ENCODE results near the gene KLHL42. TPM values are rescaled to one million over a fixed set of nuclear protein-coding genes. Genes with fewer than 3 reads are reported as not detected.
"Not testable (repeated sequence)": the region's sequence is repeated elsewhere in the genome, so short reads cannot be mapped to it uniquely, and the experiment has no call there.

KLHL42 gene
- polyA plus RNA-seq, 10 donors: 10.9 to 19.9 (median 14.1) TPM

DNA sequence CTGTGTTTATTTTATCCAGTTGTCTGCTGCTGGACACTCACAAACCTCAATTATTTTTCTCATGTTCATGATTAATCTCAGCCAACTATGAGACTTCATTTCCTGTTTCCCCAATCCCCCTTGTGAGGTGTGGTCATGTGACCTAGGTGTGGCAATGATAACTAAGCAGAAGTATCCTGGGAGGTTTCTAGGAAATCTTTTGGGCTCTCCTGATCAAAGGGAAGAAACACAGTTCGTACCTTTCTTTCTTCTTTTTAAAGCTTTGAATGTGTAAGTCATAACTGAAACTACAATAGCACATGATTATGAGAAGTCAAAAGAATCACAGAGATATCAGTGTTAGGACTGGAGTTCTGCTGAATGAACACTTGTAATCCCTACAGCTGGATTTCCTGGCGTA, 34.4 kb downstream of the KLHL42 start:
- no peak for DNase-seq

DNA sequence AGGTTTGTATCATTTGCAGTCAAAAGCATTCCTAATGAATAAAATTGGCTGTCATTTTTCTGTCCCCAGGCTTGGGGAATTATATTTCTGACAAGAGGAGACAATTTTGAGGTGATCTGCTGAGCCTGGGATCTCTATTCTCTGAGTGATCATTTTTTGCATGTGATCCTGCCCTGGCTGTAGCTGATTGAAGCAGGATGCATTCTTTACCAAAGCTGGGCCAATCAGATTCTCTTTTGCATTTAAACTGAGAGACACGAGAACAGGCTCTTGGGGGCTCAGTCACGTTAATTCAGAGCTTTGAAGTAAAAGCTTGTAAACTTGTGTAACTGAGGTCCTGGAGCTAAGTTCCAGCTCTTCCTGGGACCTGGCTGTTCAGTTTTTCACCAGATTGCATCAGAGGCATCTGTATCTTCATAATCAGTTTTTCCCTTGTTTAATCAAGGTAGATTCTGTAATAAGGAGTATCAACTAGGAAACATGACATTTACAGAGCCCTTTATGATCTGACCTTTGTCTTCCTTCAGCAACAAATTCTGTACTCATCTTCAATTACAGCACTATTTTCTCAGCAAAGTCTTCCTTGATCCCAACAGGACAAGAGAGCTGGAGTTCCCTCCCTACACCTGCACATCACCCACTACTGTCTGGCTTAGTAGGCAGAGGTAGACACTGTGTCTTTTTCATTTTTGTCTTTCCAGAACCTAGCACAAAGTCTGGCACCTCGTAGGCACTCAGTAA, 35.0 kb downstream of the KLHL42 start:
- DNase-seq: no peak

DNA sequence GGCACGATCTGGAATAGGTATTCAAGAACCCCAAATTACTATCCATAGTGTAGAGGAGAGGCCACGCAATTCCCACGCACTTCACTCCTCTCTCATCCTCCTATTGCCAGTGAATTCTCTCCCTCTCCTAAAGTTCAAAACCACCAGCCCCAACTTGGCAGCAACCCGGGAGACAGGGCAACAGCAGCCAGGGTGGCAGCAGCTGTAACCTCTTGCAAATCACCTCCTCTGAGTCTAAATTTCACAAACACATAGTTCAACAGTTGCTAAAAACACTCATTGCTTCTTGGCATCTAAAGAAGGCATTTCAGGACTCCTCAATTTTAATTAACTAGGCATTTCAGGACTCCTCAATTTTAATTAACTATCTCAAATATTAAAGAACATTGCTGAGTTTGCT, 37.7 kb downstream of the KLHL42 start:
- peak in 1 of 3 donors; percentile 13 for DNase-seq

DNA sequence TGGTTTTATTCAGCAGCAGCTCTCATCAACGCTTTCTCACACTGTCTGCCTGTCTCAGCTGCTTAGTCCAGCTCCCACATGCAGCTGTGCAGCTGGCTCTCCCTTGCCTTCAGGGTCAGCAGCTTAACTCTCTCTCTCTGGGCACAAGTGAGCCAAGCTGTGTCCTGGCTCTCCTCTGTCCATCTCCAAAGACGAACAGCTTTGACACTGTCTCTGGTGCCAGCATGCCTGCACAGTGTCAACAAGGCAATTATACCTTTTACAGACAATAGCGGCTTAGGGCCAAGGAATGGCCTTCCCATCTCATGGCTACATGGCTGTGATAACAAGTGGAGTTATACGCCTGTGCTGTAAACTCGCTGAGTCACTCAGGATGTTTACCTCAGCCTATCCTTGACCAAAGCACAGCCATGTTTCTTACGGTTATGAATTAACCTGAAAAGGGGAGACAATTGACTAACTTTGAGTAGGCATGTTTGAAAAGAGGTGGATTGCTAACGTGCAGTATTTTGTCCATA, 38.4 kb downstream of the KLHL42 start:
- DNase-seq: peak; percentile 23 to 55 (median 28)

DNA sequence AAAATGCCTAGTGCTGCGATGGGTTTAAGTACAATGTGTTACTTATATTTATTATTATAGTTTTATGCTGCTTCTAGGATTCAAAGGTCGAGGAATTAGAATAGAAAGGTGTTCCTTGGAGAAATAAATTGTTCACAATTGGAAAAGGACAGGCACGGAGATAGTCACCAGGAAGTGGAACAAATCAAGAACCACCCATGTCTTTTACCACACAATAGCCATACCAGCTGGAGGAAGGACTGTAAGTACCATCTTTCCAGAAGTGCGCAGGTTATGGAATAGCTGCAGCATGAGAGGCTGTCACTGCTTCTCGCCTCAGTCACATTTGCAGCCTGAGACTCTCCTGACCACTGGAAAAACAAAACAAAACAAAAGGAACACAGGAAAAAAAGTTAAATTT, 40.5 kb downstream of the KLHL42 start:
- DNase-seq: no peak

DNA sequence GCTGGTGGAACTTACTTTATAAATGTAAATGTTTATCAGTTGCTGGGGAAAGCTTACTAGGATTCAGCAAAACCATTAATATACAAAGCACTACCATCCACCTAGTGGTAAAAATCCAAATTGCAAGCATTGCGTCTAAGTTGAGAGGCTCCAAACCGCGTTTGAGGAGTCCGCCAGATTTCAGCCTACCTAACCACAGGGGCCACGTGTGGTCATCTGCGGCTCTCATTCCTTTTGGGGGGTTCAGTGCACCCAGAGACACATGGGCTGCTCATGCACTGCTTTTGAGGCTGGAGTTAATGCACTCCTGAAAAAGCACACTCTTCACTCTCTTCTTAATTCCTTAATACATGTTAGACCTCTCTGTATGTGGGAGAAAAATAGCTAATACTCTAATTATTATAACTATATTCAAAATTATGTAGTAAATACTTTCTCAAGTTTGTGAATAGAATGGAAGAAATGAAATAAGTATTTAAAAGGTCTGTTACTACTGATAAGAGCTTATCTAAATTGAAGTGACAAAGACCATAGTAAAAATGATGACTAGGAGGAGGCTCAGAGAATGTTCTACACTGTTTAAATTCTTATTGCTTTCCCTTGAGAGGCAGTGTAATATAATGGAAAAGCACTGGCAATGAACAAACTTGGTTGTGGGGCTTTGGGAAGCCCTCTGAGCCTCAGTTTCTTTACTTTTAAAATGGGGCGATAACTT, 41.4 kb downstream of the KLHL42 start:
- DNase-seq: peak; percentile 70 to 85 (median 73)

DNA sequence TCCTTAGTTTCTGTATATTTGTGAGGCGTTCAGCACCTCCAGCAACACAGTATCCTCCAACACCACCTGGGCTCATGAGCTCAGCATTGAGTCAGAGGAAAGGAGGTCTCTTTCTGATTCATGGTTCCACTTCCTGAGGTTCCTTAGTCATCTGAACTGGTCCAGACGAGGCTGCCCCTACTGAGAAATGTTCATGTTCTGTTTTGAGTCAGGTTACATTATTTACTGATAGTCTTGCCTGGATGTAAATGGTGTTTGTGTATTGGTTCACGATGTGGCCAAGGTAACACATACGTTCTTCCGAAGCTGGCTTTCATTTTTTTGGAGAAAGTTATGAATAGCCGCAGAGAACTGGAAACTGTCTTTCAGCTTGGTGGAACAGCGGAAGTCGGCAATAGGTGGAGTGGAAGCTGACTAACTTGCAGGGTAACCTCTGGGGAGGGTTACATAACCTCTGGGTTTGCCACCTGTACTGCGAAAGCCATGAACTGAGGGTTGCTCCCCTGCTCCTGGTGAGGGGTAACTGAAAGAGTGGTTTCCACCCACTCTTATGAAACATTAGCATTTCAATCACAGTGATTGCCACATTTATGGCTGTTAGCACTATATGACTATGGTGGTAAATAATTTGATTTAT, 42.2 kb downstream of the KLHL42 start:
- DNase-seq: peak in 1 of 3 donors; percentile 43

DNA sequence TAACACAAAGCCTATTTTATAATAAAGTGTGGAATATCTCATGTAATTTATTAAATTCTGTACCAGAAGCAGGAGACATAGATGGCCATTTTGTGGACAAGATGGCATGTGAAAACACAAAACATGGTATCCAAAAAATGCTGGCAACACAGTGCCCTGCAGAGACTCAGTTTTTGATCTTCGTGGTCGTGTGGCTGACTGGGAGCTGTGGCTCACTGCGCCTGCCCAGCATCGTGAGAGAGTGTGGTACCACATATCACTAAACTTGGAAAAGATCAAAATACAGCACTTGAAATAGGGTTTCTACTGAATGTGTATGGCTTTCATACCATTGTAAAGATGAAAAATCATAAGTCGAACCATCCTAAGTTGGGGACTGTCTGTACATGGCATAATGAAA, 43.0 kb downstream of the KLHL42 start:
- DNase-seq: no peak

DNA sequence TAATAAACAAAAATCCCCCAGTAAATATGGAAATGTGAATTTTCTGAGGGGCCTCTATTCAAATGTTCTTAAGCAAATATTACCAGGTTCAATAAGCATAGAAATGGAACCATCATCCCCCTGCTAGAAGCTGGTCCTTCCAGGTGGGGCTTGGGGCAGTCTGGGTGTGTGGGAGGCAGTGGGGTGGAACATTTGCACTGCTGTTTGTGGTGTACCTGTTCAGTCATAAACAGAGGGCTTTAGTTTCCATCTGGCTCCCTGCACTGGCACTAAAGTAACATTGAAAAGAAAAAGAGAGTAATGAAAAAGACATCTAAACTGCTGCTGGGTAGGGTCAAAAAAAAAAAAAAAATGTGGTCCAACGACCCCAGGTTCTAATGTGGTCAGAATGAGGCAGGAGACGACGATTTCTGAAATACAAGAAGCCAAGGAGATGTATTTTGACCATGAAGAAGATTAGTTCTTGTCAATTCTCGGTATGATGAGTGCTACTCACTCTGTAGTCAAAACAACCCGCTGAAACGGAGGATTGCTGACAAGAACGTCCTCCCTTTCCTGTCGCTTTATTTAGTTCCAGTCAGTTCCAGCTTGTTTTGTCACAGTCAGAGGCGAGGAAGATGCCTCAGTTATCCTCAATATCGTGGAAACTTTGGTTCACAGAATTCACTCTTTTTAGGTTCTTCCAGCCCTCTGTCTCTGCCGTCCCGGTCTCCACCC, 44.3 kb downstream of the KLHL42 start:
- DNase-seq: no peak

DNA sequence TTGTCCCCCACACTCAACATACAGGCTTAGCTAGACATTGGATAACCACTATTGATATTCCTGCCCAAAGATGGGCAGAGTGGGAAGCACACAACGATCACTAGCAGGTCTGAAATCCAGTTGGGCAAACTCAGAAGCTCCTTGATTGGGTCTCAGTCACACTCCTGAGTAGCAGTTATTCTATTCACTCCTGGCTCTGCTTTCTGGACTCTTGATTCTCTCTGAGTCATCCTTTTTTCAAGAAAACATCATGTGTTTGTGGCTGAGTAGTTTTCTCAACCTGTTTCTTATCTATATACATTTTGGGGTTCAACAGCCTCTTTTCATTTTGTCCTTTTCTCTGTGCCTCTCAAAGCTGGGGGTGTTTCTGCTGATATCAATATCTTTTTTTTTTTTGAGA, 46.0 kb downstream of the KLHL42 start:
- DNase-seq: no peak

DNA sequence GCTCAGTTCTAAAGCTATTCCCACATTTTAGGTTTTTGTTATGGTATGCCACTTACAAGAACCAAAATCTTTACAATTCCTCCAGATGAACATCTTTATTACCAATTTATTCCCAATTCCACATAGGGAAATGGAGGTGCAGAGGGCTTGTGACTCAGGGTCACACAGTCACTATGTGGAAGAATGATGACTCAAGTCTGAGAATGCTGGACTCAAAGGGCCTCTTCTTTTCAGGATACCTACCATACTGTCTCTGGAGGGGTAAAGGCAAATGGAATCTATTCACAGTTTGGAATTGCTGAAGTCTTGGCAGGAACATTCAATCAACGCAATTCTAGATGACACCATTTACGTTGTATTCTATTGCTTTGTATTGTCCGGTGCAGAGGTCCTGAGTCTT, 48.2 kb downstream of the KLHL42 start:
- no peak for DNase-seq

DNA sequence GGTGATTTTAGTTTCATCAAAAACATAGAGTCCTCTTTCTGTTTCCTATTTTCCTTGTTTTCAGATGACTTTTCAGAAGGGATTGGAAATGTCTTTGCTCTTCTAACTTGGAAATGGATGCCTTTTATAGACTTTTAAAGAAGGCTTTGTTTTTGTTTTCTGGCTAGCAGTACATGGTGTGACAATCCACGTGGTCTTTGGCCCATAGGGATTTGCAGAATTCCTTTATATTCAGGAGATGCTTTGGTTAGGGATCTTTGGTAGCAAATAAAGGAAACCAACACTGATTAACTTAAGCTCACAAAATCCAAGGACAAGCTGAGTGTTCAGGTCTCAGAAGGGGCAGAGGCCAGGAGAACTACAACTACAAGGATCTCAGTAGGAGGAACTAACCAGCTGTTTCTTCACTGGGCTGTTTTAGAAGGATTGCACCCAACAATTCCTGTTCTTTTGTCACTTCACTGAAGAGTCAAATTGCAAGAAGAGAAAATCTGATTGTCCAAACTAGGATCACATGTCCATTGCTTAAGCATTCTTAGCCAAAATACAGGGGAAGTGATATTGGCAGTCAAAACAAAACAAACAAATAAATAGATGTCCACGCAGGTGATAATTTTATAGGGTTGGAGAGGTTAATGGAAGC, 58.6 kb downstream of the KLHL42 start:
- no peak for DNase-seq

DNA sequence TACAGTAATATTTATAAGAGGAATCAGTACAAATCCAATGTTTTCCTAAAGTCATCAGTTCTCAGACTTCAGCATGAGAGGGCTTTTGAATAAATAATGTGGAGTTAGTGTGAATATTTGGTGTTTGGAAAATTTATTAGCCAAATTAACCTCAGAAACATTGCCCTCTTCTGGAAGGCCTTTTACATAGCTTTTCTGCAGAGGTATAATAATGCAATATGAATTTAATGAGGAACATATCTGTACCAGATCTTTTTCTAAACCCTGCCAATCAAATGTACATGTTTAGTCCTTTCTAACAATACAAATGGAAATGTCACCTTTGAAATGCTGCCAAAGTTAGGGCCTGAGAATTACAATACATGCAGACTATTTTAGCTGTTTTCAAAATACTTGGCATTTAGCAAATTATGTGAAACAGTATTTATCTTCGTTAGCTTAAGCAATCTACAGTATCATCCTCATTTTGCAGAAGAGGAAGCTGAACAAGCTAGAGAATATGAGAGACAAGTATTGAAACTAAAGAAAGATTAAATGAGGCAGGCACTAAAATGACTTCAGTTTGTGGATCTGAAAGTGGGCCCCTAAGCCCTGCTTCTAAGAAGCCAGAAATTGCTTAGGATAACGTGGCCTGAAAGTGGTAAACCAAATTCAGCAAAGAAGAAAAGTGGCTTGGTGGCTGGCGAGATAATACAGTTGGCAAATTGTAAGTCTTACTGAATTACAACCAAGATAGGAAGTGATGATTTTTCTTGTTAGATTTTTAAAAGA, 60.4 kb downstream of the KLHL42 start:
- no peak for DNase-seq

DNA sequence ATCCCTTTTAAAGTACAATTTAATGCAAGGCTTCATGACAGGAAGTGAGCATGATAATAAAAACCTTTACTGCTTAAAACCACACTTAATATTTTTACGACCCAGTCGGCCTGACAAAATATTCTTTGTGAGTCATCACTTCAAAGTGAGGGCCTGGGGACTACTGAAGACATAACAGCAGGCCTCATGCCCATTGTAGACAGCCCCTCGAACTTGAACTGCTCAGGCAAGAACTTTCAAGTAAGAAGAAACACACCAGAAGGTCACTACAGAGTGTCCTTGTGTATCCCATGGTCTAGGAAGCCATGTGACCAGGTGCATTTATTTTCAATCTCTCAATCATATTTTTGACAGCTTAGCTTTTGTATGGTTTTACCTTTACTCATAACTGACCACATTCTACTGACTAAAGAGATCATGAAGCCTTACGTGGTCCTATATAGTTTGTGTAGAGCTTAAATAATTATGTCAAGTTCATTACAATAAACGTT, 61.4 kb downstream of the KLHL42 start:
- no peak for DNase-seq

DNA sequence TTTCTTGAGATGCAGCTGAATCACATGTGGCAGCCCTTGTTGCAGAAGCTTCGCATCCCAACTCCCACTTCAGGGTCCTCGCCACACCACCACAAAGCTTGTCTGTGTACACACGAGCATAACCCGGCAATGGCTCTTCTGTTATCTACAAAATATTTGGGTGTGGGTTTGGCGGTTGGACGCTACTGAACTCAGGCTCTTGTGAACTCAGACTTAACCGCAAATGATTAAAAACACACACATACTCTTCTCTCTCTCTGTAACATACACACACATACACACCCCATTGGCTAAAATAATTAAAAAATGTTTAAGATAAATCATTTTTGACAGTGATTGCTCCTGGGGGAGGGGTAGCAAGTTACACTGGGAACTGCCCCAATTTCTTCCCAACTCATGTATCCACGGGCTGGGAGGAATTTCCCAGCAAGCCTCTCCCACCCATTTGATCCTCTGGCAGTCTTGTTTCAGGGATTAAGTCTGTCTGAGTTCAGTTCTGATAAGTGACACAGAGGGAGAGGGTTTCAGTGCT, 63.7 kb downstream of the KLHL42 start:
- peak; percentile 32 to 92 (median 56) for DNase-seq

DNA sequence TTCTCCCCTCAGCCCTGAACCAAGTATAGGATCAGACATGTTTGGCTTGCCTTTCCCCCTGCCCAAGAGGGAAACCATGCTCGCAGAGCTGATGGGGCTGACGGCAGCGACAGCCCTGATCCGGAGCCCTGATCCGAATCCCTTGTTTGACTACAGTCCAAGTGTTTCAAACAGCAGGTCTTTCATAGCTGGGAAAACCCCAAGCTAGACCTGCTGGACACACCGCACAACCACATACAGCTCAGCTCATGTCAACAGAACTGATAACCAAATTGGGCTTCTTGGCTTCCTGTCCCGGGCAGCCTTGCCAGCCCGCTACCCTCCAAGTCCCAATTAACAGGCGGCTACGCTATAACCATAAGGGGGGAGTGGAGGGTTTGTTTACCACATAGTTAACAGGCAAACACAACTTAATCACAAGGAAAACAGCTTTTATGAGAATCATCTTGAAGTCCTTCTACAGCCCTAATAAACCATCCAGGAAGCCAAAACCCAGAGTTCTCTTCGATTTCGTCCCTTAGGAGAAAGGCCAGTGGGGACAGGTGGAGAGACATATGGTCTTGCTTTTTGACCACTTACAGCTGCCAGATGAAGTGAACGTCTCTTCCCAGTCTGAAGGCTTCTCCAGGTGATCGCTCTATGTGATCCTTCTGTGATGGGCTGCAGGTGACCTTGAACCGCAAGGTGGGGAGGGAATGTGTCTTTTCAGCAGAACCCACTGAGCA, 64.5 kb downstream of the KLHL42 start:
- DNase-seq: peak in 1 of 3 donors; percentile 29

DNA sequence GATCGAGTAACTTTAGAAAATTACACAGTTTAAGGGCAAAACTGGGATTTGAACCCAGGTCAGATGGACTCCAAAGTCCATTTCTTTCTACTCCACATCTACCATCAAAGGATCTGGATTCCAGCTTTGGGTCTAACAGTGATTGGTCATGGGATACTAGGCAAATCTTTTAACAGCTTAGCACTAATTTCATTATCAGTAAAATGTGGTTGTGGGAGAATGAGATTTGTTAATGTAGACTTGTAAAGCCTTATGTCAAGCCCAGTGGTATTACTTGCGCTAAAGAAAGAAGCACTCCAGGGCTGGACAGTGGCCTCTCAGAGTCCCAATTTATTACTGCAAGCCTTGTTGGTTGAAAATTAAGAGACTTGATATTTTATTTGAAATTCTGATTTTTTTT, 65.2 kb downstream of the KLHL42 start:
- DNase-seq: no peak

DNA sequence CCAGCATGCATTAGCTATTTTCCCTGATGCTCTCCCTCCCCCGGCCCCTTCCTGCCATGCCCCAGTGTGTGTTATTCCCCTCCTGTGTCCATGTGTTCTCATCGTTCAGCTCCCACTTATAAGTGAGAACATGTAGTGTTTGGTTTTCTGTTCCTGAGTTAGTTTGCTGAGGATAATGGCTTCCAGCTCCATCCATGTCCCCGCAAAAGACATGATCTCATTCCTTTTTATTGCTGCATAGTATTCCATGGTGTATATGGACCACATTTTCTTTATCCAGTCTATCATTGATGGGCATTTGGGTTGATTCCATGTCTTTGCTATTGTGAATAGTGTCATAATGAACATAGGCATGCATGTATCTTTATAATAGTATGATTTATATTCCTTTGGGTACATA, 65.7 kb downstream of the KLHL42 start:
- DNase-seq: not testable (repeated sequence)

DNA sequence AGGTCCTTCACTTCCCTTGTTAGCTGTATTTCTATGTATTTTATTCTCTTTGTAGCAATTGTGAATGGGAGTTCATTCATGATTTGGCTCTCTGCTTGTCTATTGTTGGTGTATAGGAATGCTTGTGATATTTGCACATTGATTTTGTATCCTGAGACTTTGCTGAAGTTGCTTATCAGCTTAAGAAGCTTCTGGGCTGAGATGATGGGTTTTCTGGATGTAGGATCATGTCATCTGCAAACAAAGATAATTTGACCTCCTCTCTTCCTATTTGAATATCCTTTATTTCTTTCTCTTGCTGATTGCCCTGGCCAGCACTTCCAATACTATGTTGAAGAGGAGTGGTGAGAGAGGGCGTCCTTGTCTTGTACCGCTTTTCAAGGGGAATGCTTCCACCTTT, 67.3 kb downstream of the KLHL42 start:
- DNase-seq: not testable (repeated sequence)

DNA sequence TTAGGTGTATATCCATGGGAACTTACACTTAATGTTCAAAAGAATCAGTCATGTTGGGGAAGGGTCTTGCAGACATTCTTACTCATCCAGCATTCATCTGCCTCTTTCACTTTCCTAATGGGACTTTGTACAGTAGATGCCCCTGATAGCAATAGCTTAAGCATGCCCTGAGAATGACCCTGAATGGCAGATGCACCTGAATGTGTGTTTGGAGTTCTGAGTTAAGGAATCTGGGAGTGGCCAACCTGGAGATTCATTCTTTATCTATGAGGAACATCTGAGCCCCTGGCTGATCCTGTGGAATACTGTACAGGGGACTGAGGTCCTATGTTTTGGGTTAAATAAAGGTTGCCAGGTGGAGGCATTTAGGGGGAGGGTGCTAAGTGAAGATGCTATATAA, 71.3 kb downstream of the KLHL42 start:
- no peak for DNase-seq

Measured in muscle of back (tissue), 11 donors.